HG02885 (cell line): ENCODE measurements around the gene FOXF1.

Source experiments
- ATAC-seq: cut with Tn5 transposase; IDR thresholded peaks from one replicate; pipeline ENCODE4 v1.9.1; 2021; ENCODE audit warnings: mild to moderate bottlenecking; ENCODE audit not compliant: unreplicated experiment, poor library complexity

Gene FOXF1

GRCh38 chr16:86510465-86511261 is at the start of gene FOXF1:
TSS of gene FOXF1 (plus strand) at chr16:86510527. CDS start at chr16:86510570, 43 bp downstream.
- no peak for ATAC-seq

- no peak for ATAC-seq
Measured at GRCh38 chr16:86461037-86461436, 49.3 kb upstream of the FOXF1 start.

- ATAC-seq: no peak
Measured at GRCh38 chr16:86462334-86463084, 47.8 kb upstream of the FOXF1 start.

- ATAC-seq: no peak
Measured at GRCh38 chr16:86464044-86464443, 46.3 kb upstream of the FOXF1 start.

GRCh38 chr16:86465434-86465833 is 44.9 kb upstream of the FOXF1 start:
- ATAC-seq: no peak

- no peak for ATAC-seq
Measured at GRCh38 chr16:86466696-86467406, 43.5 kb upstream of the FOXF1 start.

GRCh38 chr16:86467490-86467889 is 42.8 kb upstream of the FOXF1 start:
- ATAC-seq: no peak

- no peak for ATAC-seq
Measured at GRCh38 chr16:86470964-86471363, 39.4 kb upstream of the FOXF1 start.

- no peak for ATAC-seq
Measured at GRCh38 chr16:86471896-86472295, 38.4 kb upstream of the FOXF1 start.

- no peak for ATAC-seq
Measured at GRCh38 chr16:86472366-86472765, 38.0 kb upstream of the FOXF1 start.

GRCh38 chr16:86476956-86477534 is 33.3 kb upstream of the FOXF1 start:
- ATAC-seq: no peak

GRCh38 chr16:86477642-86478041 is 32.7 kb upstream of the FOXF1 start:
- ATAC-seq: no peak

- no peak for ATAC-seq
Measured at GRCh38 chr16:86478779-86479178, 31.5 kb upstream of the FOXF1 start.

GRCh38 chr16:86479419-86479818 is 30.9 kb upstream of the FOXF1 start:
- no peak for ATAC-seq

GRCh38 chr16:86480444-86480843 is 29.9 kb upstream of the FOXF1 start:
- no peak for ATAC-seq

- ATAC-seq: no peak
Measured at GRCh38 chr16:86481607-86482006, 28.7 kb upstream of the FOXF1 start.

- no peak for ATAC-seq
Measured at GRCh38 chr16:86484240-86484639, 26.1 kb upstream of the FOXF1 start.

- no peak for ATAC-seq
Measured at GRCh38 chr16:86485746-86486145, 24.6 kb upstream of the FOXF1 start.

- ATAC-seq: no peak
Measured at GRCh38 chr16:86490859-86491639, 19.3 kb upstream of the FOXF1 start.

- no peak for ATAC-seq
Measured at GRCh38 chr16:86491640-86492023, 18.7 kb upstream of the FOXF1 start.
